ENCODE results near the gene PTN.
"Not testable (repeated sequence)": the region's sequence is repeated elsewhere in the genome, so short reads cannot be mapped to it uniquely, and the experiment has no call there.

The PTN gene

DNA sequence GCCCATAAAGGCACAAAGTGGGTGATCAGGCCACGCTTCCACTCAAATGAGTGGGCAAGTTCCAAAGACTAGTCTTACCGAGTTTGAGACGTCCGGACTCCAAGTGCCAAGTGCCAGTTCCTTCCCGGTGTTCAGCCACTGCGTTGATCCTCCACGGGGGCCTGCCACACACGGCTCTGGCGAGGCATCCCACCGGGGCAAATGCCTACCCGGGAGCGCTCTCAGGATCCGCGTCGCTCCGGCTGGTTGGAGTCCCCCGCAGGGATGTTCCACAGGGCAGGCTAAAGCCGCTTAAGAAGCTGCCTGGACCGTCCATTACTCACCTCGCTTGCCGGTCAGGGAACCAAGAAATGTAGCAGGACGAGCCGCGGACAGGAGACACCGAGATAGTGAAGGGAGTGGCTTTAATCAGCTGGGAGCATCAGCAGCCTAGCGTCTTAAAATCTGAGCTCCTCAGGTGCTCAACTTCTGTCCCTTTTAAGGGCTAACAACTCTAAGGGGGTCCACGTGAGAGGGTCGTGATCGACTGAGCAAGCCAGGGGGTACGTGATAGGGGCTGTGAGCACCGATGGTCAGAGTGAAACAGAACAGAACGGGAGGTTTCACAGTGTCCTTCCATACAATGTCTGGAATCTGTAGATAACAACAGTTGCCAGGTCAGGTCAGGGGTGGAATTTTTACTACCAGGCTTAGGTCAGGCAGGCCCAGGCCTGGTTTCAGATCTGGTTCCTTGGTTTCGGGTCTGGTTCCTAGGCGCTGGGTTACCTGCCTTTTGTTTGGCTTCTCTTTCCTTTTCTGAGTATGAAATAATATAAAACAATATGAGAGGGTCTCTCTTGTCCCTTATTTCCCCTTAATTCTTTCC, 75.3 kb downstream of the PTN start:
- not testable (repeated sequence) for DNase-seq (ENCODE audit: low read depth in 2 of 2)

DNA sequence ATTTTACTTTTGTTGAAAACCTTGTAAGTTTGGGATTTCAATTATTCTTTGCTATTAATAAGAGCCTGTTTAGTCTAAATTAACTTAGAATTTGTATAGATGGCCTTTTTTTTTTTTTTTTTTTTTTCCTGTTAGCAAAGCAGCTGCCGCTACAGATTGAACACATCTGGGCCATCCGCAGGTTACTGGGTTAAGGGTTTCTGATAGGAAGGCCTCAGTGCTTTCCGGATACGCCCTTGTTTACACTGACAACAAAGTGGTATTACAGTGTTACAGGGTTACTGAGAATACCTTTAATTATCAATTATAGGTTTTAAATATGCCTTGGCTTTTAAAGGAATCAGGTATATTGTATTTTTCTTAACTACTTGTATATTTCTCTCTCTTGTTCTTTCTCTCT, 76.8 kb downstream of the PTN start:
- no peak for DNase-seq (ENCODE audit: low read depth in 2 of 2)

DNA sequence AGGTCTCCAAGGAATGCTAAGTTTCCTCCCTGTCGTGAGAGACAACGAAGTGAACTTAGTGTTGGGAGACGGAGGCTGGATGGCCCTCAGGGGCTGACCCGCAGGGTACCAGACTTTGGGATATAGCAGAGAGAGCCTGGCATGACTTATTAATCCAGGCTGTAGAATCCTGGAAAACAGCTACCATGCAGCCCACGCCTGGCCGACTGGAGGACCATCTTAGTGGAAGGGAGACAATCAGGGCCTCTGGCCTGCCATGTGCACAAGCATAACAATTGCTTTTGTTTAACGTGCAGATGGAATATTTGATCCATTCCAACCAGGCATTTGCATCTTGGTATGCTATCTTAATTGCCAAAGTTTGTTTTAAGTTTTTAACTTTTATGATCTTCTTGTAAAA, 78.1 kb downstream of the PTN start:
- DNase-seq (ENCODE audit: low read depth in 2 of 2) = not testable (repeated sequence)

DNA sequence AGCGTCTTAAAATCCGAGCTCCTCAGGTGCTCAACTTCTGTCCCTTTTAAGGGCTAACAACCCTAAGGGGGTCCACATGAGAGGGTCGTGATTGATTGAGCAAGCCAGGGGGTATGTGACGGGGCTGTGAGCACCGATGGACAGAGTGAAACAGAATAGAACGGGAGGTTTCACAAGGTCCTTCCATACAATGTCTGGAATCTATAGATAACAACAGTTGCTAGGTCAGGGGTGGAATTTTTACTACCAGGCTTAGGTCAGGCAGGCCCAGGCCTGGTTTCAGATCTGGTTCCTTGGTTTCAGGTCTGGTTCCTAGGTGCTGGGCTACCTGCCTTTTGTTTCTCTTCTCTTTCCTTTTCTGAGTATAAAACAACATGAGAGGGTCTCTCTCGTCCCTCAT, 80.9 kb downstream of the PTN start:
- no peak for DNase-seq (ENCODE audit: low read depth in 2 of 2)

DNA sequence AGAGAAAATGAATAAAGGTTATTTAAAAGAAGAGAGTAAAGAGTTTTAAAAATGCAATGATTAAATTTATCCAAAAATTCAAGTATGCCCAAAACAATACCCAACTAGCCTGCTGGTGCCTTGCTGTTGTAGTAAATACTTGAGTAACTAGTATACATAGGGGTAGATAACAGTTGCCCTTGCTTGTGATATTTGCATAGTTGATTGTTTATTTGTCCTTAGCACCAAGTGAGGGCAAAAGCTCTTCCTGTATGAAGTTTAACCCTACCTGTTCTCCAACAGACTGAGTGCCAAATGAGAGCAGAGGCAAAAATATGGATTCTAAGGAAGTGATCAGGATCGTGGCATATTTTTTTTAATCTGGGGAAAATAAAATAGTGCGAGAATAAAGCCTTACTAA, 85.0 kb downstream of the PTN start:
- DNase-seq (ENCODE audit: low read depth in 2 of 2) = no peak

DNA sequence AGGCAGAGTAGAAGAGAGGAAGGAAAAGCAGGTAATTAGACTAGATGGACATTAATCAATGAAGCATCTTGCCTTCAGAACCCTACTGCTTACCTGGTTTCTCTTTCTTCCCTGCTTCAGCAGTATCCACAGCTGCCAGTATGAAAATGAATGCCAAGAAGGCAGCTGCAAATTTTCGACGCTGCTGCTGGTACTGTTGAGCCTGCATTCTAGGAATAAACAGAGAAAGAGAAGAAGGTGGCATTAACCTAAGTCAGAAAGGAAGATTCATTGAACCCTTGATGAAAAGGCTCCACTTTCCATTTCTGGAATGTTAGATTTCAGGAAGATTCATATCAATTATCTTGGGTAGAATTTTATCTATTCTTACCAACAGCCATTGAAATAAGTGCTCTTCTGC, 88.8 kb downstream of the PTN start:
- no peak for DNase-seq (ENCODE audit: low read depth in 2 of 2)

DNA sequence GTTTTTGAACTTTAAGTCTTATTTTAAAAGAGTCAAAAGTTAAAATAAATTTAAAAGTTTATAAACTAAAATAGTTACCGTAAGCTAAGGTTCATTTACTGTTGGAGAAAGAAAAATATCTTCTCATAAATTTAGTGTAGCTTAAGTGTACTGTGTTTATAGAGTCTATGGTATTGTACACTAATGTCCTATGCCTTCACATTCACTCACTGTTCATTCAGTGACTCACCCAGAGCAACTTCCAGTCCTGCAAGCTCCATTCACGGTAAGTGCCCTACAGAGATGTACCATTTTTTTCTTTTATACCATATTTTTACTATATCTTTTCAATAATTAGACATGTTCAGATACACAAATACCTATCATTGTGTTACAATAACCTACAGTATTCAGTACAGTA, 97.6 kb downstream of the PTN start:
- no peak for DNase-seq (ENCODE audit: low read depth in 2 of 2)

DNA sequence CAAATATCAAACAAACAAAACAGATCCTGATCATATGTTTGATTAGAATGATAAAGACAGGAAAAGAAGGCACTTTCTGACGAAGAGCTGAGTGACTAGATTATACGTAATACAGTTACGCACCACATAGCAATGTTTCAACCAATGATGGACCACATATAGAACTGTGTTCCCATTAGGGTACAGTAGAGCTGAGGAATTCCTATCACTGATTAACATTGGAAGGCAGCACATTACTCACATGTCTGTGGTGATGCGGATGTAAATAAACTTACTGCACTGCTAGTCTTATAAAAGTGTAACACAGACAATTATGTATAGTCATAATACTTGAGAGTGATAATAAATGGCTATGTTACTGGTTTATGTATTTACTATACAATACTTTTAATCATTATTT, 98.3 kb downstream of the PTN start:
- no peak for DNase-seq (ENCODE audit: low read depth in 2 of 2)

DNA sequence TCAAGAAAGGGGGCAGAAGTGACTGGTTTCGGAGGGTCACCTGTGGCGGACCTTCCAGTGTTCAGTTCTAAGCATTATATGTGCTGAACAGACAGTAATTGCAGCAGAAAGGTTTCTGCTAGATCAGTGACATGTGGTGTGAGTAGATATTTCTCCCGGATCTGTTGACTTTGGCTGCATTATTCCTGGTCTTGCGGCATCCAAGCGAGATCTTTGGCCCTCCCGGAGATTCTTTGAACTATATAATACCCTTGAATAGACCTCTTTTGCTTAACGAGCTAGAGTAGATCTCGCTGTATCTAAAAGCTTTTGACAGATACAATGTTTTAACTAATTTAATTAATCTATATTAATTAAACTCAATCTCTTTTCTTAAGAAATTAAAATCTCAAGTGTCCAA, 99.8 kb downstream of the PTN start:
- no peak for DNase-seq (ENCODE audit: low read depth in 2 of 2)

DNA sequence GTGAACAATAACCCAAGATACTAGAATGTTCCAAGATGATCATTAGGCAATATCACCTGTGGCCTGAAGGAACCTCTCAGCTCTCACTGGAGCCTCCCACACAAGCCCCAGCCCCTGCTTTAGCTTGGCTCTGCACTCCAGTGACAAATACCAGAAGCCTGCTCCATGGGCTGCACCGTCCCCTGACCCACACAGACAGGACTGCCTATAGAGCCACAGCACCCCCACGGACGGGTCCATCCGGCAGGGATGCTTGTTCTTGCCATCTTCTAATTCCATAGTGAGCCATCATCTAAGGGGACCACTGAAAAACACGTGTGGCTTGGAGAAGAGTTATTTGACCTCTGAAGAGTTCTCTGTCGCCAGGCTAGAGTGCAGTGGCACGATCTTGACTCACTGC, 100.9 kb downstream of the PTN start:
- DNase-seq (ENCODE audit: low read depth in 2 of 2) = no peak

DNA sequence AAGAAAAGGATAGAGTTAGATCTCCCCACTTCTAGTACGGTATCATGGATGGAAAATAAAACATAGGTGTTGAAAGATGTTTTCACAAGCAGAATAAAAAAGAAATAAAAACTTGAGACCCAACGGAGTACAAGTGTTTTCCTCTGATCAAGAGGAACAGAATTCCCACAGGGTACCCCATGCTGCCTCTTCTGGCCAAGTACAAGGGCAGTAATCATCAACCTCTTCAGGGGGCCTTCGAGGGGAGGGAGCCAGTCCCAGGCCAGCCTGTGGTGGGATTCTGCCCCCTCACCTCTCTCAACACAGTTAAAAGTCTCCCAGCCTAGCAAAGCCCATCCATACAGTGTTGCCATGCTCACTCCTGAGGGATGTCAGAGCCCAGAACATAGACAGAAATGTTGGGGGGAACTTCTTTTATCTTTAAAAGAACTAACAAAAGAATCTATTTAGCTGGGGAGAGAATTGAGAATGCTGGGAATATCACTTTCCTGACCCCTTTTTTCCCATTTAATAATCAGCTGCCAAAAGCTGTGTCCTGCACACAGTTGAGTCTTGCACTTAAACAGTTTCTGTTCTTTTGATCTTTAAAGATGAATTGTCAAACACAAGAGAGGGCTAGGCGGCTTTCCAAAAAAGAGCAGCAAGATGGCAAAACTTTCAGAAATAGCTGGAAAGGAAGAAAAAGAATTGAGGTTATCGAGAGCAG, 101.7 kb downstream of the PTN start:
- DNase-seq (ENCODE audit: low read depth in 2 of 2) = no peak

DNA sequence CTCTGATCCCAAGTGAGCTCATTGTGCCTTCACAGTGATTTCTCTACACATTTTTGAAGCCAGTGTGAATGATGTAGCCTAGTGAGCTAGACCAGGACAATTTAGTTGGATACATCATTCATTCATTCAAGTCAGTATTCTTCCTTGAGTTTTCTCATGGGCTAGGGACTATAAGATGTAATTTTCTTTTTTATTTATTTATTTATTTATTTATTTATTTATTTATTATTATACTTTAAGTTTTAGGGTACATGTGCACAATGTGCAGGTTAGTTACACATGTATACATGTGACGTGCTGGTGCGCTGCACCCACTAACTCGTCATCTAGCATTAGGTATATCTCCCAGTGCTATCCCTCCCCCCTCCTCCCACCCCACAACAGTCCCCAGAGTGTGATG, 104.3 kb downstream of the PTN start:
- DNase-seq (ENCODE audit: low read depth in 2 of 2) = not testable (repeated sequence)

DNA sequence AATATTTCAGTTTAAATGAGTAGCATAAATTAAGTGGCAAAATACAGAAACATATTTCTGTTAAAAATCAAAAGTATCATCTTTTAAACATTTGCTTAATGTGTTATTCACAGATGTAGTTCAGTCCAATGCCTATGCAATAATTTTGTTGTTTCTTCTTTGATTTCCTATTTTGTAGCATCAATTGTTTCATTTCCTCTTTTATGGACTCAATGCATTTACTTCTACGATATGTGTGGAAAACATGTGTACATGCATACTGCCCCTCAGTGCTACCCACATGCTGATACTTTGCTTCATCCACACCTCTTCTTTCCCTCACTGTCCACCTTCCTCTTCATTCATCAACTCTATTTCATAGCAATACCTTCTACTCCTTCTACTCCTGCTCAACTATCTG, 108.1 kb downstream of the PTN start:
- no peak for DNase-seq (ENCODE audit: low read depth in 2 of 2)

DNA sequence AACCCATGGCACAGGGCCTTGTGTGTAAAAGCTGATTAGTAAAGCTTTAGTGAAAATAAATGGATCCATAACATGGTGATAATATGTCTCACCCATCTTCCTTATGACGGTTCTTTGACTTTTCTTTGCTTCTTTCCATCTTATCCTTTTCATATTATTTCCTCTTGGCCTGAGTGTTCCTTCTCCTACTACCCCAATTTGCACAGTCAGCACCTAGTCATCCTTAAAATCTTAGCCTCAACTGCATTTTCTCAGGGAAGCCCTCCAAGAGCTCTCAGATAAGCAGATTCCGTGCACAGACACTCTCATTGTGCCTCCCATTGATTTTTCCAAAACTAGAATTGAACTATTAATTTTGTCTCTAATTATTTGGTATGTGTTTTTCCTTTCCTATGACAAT, 112.4 kb downstream of the PTN start:
- DNase-seq (ENCODE audit: low read depth in 2 of 2) = no peak

DNA sequence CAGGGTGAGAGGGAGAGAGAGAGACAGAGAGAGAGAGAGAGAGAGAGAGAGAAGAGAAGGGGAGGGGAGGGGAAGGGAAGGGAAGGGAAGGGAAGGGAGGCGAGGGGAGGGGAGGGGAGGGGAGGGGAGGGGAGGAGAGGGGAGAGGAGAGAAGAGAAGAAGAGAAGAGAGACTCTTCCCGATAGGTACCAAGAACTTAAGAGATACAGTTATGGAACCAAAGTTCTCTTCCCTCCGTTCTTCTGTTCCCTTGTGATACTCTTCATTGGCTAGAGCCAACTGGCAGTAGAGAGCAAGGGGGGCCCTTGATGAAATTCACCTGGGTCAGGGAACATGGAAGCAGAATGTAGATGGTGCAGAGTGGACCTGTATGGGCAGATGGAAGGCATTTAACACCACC, 122.1 kb downstream of the PTN start:
- DNase-seq (ENCODE audit: low read depth in 2 of 2) = no peak

DNA sequence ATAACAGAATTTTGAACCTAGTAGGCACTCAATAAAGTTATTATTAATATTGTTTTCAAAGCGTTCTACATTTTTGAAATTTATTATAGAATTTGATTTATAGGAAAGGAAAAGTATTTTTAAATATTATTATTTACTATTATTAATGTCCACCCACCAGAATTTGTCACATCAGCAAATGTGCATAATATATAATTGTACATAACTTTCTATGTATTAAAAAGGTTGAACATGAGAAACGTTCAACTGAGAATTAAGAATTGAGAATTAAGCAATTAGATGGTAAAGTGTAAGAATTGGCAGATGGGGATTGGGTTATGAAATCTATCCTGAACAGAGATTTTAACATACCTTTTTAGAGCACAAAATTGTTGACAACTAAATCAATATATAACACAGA, 129.8 kb downstream of the PTN start:
- no peak for DNase-seq (ENCODE audit: low read depth in 2 of 2)

DNA sequence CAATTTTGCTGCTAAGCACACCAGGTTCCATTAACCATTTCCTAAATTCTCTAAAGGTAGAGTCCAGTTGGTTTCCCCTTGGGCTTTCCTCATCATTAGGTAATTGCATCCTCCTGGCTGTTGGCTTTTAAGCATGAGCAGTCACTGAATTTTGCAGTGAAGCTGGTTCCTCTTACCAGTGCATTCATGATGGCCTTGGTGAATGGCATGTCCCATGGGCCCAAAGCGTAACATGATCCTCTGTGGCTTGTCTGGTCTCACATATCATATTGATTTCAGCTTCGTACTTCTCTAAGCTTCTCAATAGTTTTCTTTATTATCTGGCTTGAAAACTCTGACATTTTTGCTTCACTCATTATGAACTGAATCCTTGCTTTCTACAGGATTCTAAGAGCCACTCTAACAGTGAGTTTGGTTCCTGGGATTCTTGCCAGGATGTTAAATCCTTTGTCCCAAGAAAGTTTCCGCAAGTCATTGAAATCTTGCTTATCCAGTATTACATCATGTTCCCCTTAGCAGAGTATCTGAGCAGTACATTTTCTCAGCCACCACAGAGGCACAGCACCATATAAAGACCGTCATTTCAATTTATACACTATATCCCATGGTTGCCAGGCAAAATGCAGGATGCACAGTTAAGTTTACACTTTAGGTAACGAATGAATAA, 134.2 kb downstream of the PTN start:
- no peak for DNase-seq (ENCODE audit: low read depth in 2 of 2)

DNA sequence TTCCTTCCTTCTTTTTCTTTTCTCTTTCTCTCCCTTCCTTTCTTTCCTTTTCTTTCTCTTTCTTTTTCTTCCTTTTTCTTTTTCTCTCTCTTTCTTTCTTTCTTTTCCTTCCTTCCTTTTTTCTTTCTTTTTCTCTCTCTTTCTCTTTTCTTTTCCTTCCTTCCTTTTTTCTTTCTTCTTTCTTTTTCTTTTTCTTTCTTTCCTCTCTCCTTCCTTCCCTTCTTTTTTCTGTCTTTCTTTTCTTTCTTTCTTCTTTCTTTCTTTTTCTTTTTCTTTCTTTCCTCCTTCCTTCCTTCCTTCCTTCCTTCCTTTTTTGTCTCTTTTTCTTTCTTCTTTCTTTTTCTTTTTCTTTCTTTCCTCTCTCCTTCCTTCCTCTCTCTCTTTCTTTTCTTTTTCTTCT, 136.8 kb downstream of the PTN start:
- DNase-seq (ENCODE audit: low read depth in 2 of 2) = no peak

DNA sequence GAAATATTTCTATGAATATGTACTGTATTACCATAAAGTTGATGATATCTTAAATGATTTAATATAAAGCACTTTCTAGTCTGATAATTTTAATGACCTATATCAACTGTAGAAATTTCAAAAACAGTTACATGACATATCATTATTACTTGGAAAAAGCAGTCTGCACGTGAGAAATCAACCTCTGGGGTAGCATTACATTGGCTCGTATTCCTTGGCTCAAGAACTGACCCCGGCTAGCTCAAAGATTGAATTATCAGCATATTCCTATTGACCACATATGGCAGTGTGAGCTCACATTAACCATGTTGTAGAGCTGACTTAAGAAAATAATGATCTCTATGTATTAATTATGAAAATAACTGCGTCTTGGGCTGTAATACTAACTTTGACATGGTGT, 139.3 kb downstream of the PTN start:
- no peak for DNase-seq (ENCODE audit: low read depth in 2 of 2)

DNA sequence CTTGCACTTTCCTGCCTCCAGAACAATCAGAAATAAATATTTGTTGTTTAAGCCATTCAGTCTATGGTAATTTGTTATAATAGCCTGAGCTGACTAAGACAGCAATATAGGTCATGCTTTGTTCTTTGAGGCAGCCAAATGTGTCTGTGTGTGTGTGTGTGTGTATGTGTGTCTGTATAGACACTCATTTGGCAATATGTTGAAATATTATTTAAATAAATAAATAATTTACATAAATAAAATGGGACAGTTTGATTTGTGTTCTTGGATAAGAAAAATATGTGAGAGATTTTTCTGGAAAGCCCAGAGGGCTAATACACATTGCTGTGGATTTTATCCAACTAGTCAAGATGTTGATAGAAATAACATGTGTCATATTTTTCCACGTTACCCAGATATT, 140.2 kb downstream of the PTN start:
- DNase-seq (ENCODE audit: low read depth in 2 of 2) = no peak

DNA sequence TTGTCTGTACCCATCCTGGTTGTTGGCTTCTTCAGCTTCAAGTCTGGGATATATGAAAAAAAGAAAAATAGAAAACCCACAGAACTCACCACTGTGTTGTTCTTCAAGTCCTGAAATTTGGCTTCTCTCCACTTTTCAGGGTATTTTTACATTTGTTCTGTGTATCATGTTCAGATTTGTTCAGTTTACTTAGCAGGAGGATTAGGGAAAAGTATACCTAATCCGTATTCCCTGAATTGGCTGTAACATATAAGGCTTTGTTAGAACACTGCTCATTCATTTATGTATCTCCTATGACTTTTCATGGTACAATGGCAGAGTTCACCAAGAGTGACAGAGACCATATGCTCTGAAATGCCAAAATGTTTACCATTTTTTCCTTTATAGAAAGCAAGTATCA, 146.9 kb downstream of the PTN start:
- DNase-seq (ENCODE audit: low read depth in 2 of 2) = no peak

DNA sequence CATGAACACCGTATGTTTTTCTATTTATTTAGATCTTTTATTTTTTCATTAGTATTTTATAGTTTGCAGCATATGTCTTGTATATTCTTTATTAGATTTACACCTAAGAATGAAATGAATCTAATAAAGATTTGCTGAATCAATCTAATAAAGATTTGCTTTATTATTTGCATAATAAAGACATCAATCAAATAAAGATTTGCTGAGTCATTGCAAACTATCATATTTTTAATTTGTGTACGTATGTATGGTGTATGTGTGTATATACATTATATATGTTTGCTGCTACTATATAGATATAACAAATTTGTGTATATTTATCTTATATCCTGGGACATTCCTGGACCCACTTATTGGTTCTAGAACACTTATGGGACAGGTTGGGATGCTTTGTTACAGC, 147.5 kb downstream of the PTN start:
- no peak for DNase-seq (ENCODE audit: low read depth in 2 of 2)

DNA sequence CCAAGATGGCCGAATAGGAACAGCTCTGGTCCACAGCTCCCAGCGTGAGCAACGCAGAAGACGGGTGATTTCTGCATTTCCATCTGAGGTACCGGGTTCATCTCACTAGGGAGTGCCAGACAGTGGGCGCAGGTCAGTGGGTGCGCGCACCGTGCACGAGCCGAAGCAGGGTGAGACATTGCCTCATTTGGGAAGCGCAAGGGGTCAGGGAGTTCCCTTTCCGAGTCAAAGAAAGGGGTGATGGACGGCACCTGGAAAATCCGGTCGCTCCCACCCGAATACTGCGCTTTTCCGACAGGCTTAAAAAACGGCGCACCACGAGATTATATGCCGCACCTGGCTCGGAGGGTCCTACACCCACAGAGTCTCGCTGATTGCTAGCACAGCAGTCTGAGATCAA, 161.9 kb downstream of the PTN start:
- not testable (repeated sequence) for DNase-seq (ENCODE audit: low read depth in 2 of 2)
